Esophagus muscularis mucosa (tissue), 3 donors: Measurements from ENCODE around the gene PARP6.

Experiments used
- POLR2A ChIP-seq: fragments of 450-650 bp; IDR thresholded peaks from one replicate; pipeline ENCODE4 v1.6.1; 2017; ENCODE audit warnings: antibody characterized with exemption, moderate library complexity, mild to moderate bottlenecking, low read depth
- POLR2AphosphoS5 ChIP-seq, 2 donors: sonication (generic); formaldehyde crosslinking; IDR thresholded peaks; one replicate each; pipeline ENCODE4 v1.6.1; 2017; ENCODE audit warnings: antibody characterized with exemption in 2 of 2
- TF ChIP-seq, protein P1 (sequence below), 3 experiments: fragments of 200-600 bp in 2 of 3; fragments of 450-650 bp in 1 of 3; sonication (generic) in 2 of 3; IDR thresholded peaks; one replicate each; pipeline ENCODE4 v1.5.1; 2017 to 2019; ENCODE audit warnings: antibody characterized with exemption in 3 of 3, mild to moderate bottlenecking in 2 of 3, moderate library complexity in 1 of 3

DNA sequence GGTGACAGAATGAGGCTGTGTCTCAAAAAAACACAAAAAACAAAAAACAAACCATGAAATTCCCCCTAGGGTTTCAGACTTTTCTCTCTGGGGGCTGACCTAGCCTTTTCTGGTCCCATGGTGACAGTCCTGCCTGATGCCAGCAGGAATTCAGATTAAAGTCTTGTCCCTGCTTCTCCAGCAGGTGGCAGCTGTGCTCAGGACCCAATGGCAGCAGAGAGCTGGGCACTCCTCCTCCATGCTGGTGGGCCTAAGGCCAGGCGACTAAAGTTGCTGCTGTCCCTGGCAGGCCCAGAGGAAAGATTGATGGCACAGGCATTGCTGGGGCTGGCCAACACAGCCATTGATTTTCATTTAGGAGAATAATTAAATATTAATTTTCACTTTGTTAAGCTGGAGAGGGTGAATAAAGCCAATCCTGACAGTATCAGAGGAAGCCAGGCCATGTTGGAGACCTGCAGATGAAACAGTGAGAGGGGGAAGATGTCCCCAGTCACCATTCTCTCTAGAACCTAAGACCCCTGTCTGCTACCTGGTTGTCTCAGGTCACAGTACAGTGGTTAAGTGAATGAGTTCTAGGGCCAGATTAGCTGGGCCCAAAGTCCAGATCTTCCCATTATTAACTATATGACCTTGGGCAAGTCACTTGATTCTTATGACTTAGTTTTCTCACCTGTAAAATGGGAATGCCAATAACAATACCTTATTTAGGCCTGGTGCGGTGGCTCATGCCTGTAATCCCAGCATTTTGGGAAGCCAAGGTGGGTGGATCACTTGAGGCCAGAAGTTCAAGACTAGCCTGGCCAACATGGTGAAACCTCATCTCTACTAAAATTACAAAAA is 40.5 kb upstream of the PARP6 start:
- TF ChIP-seq, protein P1, sequence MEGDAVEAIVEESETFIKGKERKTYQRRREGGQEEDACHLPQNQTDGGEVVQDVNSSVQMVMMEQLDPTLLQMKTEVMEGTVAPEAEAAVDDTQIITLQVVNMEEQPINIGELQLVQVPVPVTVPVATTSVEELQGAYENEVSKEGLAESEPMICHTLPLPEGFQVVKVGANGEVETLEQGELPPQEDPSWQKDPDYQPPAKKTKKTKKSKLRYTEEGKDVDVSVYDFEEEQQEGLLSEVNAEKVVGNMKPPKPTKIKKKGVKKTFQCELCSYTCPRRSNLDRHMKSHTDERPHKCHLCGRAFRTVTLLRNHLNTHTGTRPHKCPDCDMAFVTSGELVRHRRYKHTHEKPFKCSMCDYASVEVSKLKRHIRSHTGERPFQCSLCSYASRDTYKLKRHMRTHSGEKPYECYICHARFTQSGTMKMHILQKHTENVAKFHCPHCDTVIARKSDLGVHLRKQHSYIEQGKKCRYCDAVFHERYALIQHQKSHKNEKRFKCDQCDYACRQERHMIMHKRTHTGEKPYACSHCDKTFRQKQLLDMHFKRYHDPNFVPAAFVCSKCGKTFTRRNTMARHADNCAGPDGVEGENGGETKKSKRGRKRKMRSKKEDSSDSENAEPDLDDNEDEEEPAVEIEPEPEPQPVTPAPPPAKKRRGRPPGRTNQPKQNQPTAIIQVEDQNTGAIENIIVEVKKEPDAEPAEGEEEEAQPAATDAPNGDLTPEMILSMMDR (IDR thresholded peaks at IDR 0.05), result peak; percentile 57 to 79 (median 65)
- TF ChIP-seq POLR2A (no peak), POLR2AphosphoS5 (IDR thresholded peaks at IDR 0.05) (peak in 1 of 2 donors; percentile 35)
